A549 (cell line): Measurements from ENCODE around the gene HABP2.

ENCODE experiments used
- CTCF ChIP-seq: fragments of >200 bp; sonication (Bioruptor Twin); formaldehyde crosslinking; IDR thresholded peaks from 3 replicates; pipeline ENCODE4 v1.5.1; 2016
- FOSB ChIP-seq: fragments of 250-450 bp; sonication (Bioruptor Pico); IDR thresholded peaks from 2 replicates; pipeline ENCODE4 v1.5.0; 2020; ENCODE audit warnings: mild to moderate bottlenecking, moderate library complexity
- FOSL2 ChIP-seq, 2 experiments: fragments of 450-650 bp in 1 of 2; fragments of >200 bp in 1 of 2; sonication (Bioruptor Twin) in 1 of 2; formaldehyde crosslinking; IDR thresholded peaks; 2 replicates each; pipeline versions ENCODE4 v1.5.0 to v1.6.1; 2016 to 2020; ENCODE audit warnings: mild to moderate bottlenecking in 1 of 2, moderate library complexity in 1 of 2
- POLR2A ChIP-seq: IDR thresholded peaks from 2 replicates; pipeline ENCODE4 v1.6.1; 2012; ENCODE audit warnings: mild to moderate bottlenecking, low read length

- TF ChIP-seq POLR2A (no peak), CTCF (no peak), FOSL2 (IDR thresholded peaks at IDR 0.05) (no peak), FOSL2 (CRISPR knock-in tag; IDR thresholded peaks at IDR 0.05) (no peak), FOSB (CRISPR knock-in tag) (no peak)
Measured at GRCh38 chr10:113569576-113569975, 16.7 kb downstream of the HABP2 start.
